Ovary (tissue), 9 donors: ENCODE results near the gene PDLIM3. TPM values are rescaled to one million over a fixed set of nuclear protein-coding genes. Genes with fewer than 3 reads are reported as not detected.

Experiments used
- DNase-seq, 5 donors: peaks; one replicate each; pipeline ENCODE4 v3.0.0-alpha.2; 2019 to 2020
- H3K27ac ChIP-seq, 2 donors: fragments of 200-600 bp; one replicate each; pipeline versions ENCODE4 v1.5.1 to v1.8.0; 2019 to 2022
- H3K27me3 ChIP-seq: fragments of 200-600 bp; one replicate; pipeline ENCODE4 v1.8.0; 2022
- H3K36me3 ChIP-seq: fragments of 200-600 bp; sonication (generic); one replicate; pipeline ENCODE4 v1.5.1; 2019
- H3K4me1 ChIP-seq: one replicate; pipeline ENCODE4 v1.8.1; 2013; ENCODE audit warnings: mild to moderate bottlenecking, moderate library complexity; ENCODE audit not compliant: insufficient read depth
- H3K4me3 ChIP-seq: fragments of 200-600 bp; sonication (generic); one replicate; pipeline ENCODE4 v1.5.1; 2017
- H3K9me3 ChIP-seq, 2 donors: fragments of 200-600 bp in 1 of 2; sonication (generic) in 1 of 2; one replicate each; pipeline versions ENCODE4 v1.5.1 to v1.8.1; 2013 to 2019; ENCODE audit warnings: mild to moderate bottlenecking in 1 of 2, moderate library complexity in 1 of 2
- EP300 ChIP-seq: sonication (generic); formaldehyde crosslinking; IDR thresholded peaks from one replicate; pipeline ENCODE4 v1.6.1; 2017; ENCODE audit warnings: antibody characterized with exemption
- POLR2A ChIP-seq: fragments of 450-650 bp; IDR thresholded peaks from one replicate; pipeline ENCODE4 v1.6.1; 2017; ENCODE audit warnings: antibody characterized with exemption, mild to moderate bottlenecking, moderate library complexity
- WGBS, 3 donors: extraction: QIAGEN DNeasy Blood & Tissue Kit in 1 of 3; methylation state at CpG; one replicate each; pipeline versions ENCODE4 v1.1.5 to v1.1.7; 2013 to 2017; 5-methylcytosine and 5-hydroxymethylcytosine counted together
- intact Hi-C, 4 donors: fragments of 100-400 bp; cut with DNase I; formaldehyde crosslinking; loops; one replicate each; pipeline versions ENCODE4 v1.11.0 to v1.15.1; 2022 to 2023
- polyA plus RNA-seq, 2 donors: library from polyadenylated mRNA; stranded (reverse); fragments of 200-250 nt in 1 of 2; fragments of 350-450 nt in 1 of 2; fragmentation: Illumina TruSeq in 1 of 2; extraction: RNeasy Lipid Tissue Mini Kit (QIAGEN cat#74804) in 1 of 2; gene quantifications; one replicate each; pipeline ENCODE4 v1.2.3, GENCODE V29; 2013 to 2014
- total RNA-seq, 7 donors: library from RNA; depleted of rRNA in 2 of 7; stranded (reverse); fragments of >200 nt in 2 of 7; fragmentation: NEBNext Ultra II Directional in 3 of 7; extraction: Animal tissue kit (Norgen Biotek cat#: 25700) in 3 of 7; gene quantifications; one replicate each; pipeline versions ENCODE4 v1.1.0 to v1.2.4, GENCODE V29; 2016 to 2023
- TF ChIP-seq, protein P1 (sequence below), 3 donors: fragments of 450-650 bp in 2 of 3; fragments of 200-600 bp in 1 of 3; IDR thresholded peaks; one replicate each; pipeline versions ENCODE4 v1.5.1 to v1.8.0; 2016 to 2022; ENCODE audit warnings: antibody characterized with exemption in 3 of 3, mild to moderate bottlenecking in 1 of 3
- donor health status: DM: no; HTN: no; CAD: no; lungs with moderate emphysema.
- donor health status: DM: no; HTN: no; CAD: no.
- donor health status: Bipolar disorder and iron deficiency.
- donor health status: DM: yes; HTN: yes; CAD: no.
- donor health status: DM: no; HTN: no; CAD: no.
- donor health status: DM: yes; HTN: yes; CAD: no.

PDLIM3 gene
- total and polyA plus RNA-seq, 9 donors = 40.9 to 220 (median 78.7) TPM

DNA sequence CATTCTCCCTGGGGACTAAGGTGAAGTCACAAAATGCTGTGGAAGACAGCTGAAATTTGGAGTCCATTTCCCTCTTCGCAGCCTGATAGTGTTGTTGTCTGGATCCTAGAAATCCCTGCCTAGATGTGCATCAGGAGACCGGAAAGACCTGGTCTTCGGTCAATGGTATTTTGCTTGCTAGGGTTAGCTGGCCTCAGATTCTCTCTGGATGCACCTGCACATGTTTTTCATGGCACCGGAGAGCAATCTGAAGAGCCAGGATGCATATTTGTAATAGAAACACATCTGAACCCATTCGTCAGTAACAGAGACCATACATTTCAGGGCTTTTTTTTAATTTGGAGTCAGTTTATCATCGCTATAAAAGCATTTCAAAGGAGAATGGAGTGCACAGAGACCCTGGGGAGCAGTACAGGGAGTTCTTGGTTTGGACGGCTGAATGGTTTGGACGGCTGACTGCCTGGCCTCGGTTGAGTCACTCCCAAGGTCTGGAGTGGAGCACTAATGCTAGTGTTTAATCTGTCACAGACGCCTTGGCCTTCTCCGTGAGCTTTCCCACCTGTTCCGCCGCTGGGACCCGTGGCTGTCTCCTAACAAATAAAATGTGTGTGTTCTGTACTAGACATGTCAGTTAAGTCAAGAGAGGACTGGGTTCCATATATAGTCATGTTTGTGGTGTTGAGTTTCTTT lies 7.5 kb upstream of the PDLIM3 start:
- Histone ChIP-seq H3K27ac (no peak overlapping the region), H3K36me3 (no peaks in the 10 kb centered on the region), H3K9me3 (no peaks in the 10 kb centered on the region), H3K4me3 (no peak overlapping the region), H3K4me1 (peaks cover 13% of the 10 kb centered on the region), H3K27me3 (no peaks in the 10 kb centered on the region)
- TF ChIP-seq, protein P1, sequence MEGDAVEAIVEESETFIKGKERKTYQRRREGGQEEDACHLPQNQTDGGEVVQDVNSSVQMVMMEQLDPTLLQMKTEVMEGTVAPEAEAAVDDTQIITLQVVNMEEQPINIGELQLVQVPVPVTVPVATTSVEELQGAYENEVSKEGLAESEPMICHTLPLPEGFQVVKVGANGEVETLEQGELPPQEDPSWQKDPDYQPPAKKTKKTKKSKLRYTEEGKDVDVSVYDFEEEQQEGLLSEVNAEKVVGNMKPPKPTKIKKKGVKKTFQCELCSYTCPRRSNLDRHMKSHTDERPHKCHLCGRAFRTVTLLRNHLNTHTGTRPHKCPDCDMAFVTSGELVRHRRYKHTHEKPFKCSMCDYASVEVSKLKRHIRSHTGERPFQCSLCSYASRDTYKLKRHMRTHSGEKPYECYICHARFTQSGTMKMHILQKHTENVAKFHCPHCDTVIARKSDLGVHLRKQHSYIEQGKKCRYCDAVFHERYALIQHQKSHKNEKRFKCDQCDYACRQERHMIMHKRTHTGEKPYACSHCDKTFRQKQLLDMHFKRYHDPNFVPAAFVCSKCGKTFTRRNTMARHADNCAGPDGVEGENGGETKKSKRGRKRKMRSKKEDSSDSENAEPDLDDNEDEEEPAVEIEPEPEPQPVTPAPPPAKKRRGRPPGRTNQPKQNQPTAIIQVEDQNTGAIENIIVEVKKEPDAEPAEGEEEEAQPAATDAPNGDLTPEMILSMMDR (IDR thresholded peaks at IDR 0.05) = no peak
- TF ChIP-seq POLR2A (no peak), EP300 (no peak)
- 25 to 32% (median 30%) methylated on average over 14 of the region's 14 CpGs for WGBS, 3 donors
- peak; percentile 82 to 86 (median 84) for DNase-seq
- intact Hi-C loops = no loop called here

DNA sequence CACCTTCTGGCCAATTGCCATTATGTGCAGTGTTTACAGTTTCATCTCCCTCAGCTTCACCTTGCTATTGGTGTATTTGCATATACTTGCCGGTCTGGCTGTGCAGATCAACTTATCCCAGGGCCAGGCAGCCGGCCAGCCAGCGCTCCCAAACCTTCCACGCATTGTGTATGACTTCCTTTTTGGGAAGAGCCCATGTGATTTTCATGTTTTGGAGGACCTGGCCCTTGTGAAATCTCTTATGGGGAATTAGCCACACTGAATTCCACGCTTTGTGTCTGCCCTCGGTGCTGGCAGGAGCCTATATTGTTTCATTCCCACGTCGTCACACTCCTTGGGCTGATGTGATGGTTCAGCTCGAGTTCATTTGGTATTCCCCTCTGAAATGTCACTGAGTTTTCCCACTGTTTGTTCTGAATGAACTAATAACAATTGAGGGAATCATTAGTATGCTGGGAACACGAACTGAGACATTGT lies 6.0 kb upstream of the PDLIM3 start:
- no peaks in the 10 kb centered on the region for H3K9me3 ChIP-seq
- peak; percentile 60 to 81 (median 75) for DNase-seq
- no peaks in the 10 kb centered on the region for H3K36me3 ChIP-seq
- 9 to 27% (median 20%) methylated on average over 10 of the region's 10 CpGs for WGBS, 3 donors
- H3K4me1 ChIP-seq = peaks cover 13% of the 10 kb centered on the region
- intact Hi-C loops = no loop called here
- TF ChIP-seq, protein P1 (IDR thresholded peaks at IDR 0.05) = no peak
- TF ChIP-seq POLR2A (no peak), EP300 (no peak)
- no peak overlapping the region for H3K4me3 ChIP-seq
- peak overlapping the region in 1 of 2 donors; percentile 65 for H3K27ac ChIP-seq
- no peaks in the 10 kb centered on the region for H3K27me3 ChIP-seq

DNA sequence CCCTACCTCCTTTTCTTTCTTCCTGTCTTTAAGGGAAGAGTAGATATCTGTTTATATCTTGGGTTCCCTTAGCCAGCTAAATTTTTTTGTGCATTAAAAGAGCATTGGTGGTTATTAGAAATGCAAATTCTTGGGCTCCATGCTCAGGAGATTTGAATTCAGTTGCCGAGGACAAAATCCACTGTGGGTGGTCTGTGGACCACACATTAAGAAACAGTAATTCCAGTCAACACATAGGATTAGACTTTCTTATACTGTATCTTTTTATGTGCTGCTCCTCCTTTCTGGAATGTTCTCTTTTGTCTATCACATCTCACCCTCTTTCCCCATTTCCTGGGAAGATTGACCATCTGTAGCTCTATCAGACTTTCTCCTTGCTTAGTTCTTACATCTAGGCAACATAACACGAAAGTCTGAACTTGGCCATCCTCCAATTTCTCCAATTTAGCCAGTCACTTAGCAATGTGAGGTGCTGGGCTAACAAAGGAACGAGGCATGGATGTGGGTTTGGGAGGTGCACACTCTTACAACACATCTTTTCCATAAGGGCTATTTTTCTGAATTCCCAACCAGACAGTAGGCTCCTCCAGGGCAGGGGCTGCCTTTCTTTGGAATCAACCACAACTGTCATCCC lies 5.3 kb upstream of the PDLIM3 start:
- TF ChIP-seq POLR2A = no peak
- TF ChIP-seq EP300 = no peak
- TF ChIP-seq, protein P1 (IDR thresholded peaks at IDR 0.05) = no peak
- no peaks in the 10 kb centered on the region for H3K9me3 ChIP-seq
- H3K27ac ChIP-seq = peak overlapping the region in 1 of 2 donors; percentile 65
- peaks cover 13% of the 10 kb centered on the region for H3K4me1 ChIP-seq
- intact Hi-C loops = no loop called here
- 50 to 63% (median 51%) methylated on average over 3 of the region's 3 CpGs for whole genome bisulfite sequencing, 3 donors
- no peaks in the 10 kb centered on the region for H3K36me3 ChIP-seq
- DNase-seq = no peak
- H3K4me3 ChIP-seq = no peak overlapping the region
- H3K27me3 ChIP-seq = no peaks in the 10 kb centered on the region

DNA sequence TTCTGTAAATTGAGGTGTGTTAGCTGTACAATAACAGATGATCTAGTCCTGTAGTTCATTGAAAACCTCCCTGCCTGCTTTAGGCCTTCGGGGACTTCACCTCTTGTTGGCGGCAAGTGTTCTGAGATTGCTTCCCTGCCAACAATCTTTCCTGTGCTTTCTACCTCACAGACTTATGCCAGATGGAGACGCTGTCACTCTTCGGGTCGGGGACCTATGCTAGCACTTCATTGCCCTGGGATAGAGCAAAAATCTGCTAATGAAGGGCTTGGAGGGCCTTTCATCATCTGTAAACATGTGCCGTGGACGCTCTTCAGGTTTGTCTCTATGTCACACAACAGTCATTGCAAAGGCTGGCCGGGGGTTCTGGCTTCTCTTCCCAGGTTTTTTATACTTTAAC lies 4.7 kb upstream of the PDLIM3 start:
- intact Hi-C loops = no loop called here
- Histone ChIP-seq H3K4me1 (peaks cover 13% of the 10 kb centered on the region), H3K27ac (no peak overlapping the region), H3K4me3 (no peak overlapping the region), H3K9me3 (no peaks in the 10 kb centered on the region), H3K36me3 (no peaks in the 10 kb centered on the region), H3K27me3 (no peaks in the 10 kb centered on the region)
- 90 to 96% (median 93%) methylated on average over 8 of the region's 8 CpGs for WGBS, 3 donors
- no peak for DNase-seq
- TF ChIP-seq POLR2A (no peak), EP300 (no peak)
- TF ChIP-seq, protein P1 (IDR thresholded peaks at IDR 0.05) = no peak
